HepG2 (cell line): ENCODE results near the gene WNT5B. TPM values are rescaled to one million over a fixed set of nuclear protein-coding genes. Genes with fewer than 3 reads are reported as not detected.
A peak's percentile ranks its signal among the peaks of the same experiment; 100 is the strongest.

Experiments
- FOXC1 ChIP-seq: sonication (generic); formaldehyde crosslinking; IDR thresholded peaks from 2 replicates; pipeline ENCODE4 v1.8.0; 2022; ENCODE audit warnings: mild to moderate bottlenecking, missing genetic modification reagents, borderline replicate concordance
- HHEX ChIP-seq: IDR thresholded peaks from 2 replicates; pipeline ENCODE4 v1.6.1; 2016; ENCODE audit warnings: control low read depth
- HNF4A ChIP-seq: sonication (generic); formaldehyde crosslinking; IDR thresholded peaks from 2 replicates; pipeline ENCODE4 v1.4.0; 2020; ENCODE audit warnings: missing genetic modification reagents
- NRL ChIP-seq: sonication (generic); formaldehyde crosslinking; IDR thresholded peaks from 2 replicates; pipeline ENCODE4 v1.5.0; 2020; ENCODE audit warnings: missing genetic modification reagents, mild to moderate bottlenecking, moderate library complexity, borderline replicate concordance
- SIN3B ChIP-seq: fragments of 150-350 bp; IDR thresholded peaks from 2 replicates; pipeline ENCODE4 v1.6.1; 2014; ENCODE audit warnings: low read length
- ZMYM4 ChIP-seq: sonication (generic); formaldehyde crosslinking; IDR thresholded peaks from 2 replicates; pipeline ENCODE4 v1.8.1; 2023; ENCODE audit warnings: mild to moderate bottlenecking, missing genetic modification reagents
- ZNF225 ChIP-seq: sonication (generic); formaldehyde crosslinking; IDR thresholded peaks from 2 replicates; pipeline ENCODE4 v1.4.0; 2020; ENCODE audit warnings: mild to moderate bottlenecking, missing genetic modification reagents
- ZNF33B ChIP-seq: sonication (generic); formaldehyde crosslinking; IDR thresholded peaks from 2 replicates; pipeline ENCODE4 v1.5.1; 2020; ENCODE audit warnings: mild to moderate bottlenecking, missing genetic modification reagents
- ZNF432 ChIP-seq: sonication (generic); formaldehyde crosslinking; IDR thresholded peaks from 2 replicates; pipeline ENCODE4 v1.5.0; 2020; ENCODE audit warnings: missing genetic modification reagents, mild to moderate bottlenecking, borderline replicate concordance
- ZNF556 ChIP-seq: sonication (generic); formaldehyde crosslinking; IDR thresholded peaks from 2 replicates; pipeline ENCODE4 v1.4.0; 2020; ENCODE audit warnings: mild to moderate bottlenecking, missing genetic modification reagents, borderline replicate concordance
- ZNF629 ChIP-seq: sonication (generic); formaldehyde crosslinking; conservative IDR thresholded peaks from 2 replicates; pipeline ENCODE4 v1.5.0; 2020; ENCODE audit warnings: missing genetic modification reagents
- polyA plus RNA-seq, 8 experiments: library from polyadenylated mRNA; depleted of rRNA in 3 of 8; stranded (reverse) in 7 of 8; unstranded in 1 of 8; fragments of >200 nt; fragmentation: Illumina TruSeq in 4 of 8; extraction: Trizol in 4 of 8; gene quantifications; 2 replicates each; pipeline versions ENCODE4 v1.2.1 to v1.2.3, GENCODE V29; 2011 to 2016; ENCODE audit warnings: low read depth in 4 of 8, missing spikeins in 1 of 8, mixed read lengths in 1 of 8; ENCODE audit not compliant: insufficient read depth in 1 of 8
- total RNA-seq, 5 experiments: library from RNA; depleted of rRNA; stranded (reverse); fragments of >200 nt; fragmentation: Illumina TruSeq; extraction: Trizol; gene quantifications; 2 replicates each; pipeline ENCODE4 v1.2.3, GENCODE V29; 2016; ENCODE audit warnings: low read depth in 1 of 5
- TF ChIP-seq, protein P1 (sequence below): sonication (generic); formaldehyde crosslinking; IDR thresholded peaks from 2 replicates; pipeline ENCODE4 v1.8.1; 2023; ENCODE audit warnings: mild to moderate bottlenecking, missing genetic modification reagents
- TF ChIP-seq, protein P2 (sequence below): sonication (generic); formaldehyde crosslinking; conservative IDR thresholded peaks from 2 replicates; pipeline ENCODE4 v1.4.0; 2020; ENCODE audit warnings: missing genetic modification reagents
- TF ChIP-seq, protein P3 (sequence below): sonication (generic); formaldehyde crosslinking; IDR thresholded peaks from 2 replicates; pipeline ENCODE4 v1.4.0; 2020; ENCODE audit warnings: missing genetic modification reagents, mild to moderate bottlenecking, borderline replicate concordance
- TF ChIP-seq, protein P4 (sequence below): sonication (generic); formaldehyde crosslinking; IDR thresholded peaks from 2 replicates; pipeline ENCODE4 v1.9.0; 2022; ENCODE audit warnings: low read depth, missing genetic modification reagents
- TF ChIP-seq, protein P5 (sequence below): sonication (generic); formaldehyde crosslinking; IDR thresholded peaks from 2 replicates; pipeline ENCODE4 v1.8.0; 2022; ENCODE audit warnings: mild to moderate bottlenecking, missing genetic modification reagents
- TF ChIP-seq, protein P6 (sequence below): sonication (generic); formaldehyde crosslinking; IDR thresholded peaks from 2 replicates; pipeline ENCODE4 v1.5.0; 2020; ENCODE audit warnings: mild to moderate bottlenecking, missing genetic modification reagents, borderline replicate concordance
- TF ChIP-seq, protein P7 (sequence below): sonication (generic); IDR thresholded peaks from 2 replicates; pipeline ENCODE4 v1.6.1; 2016; ENCODE audit warnings: low read depth, borderline replicate concordance

The WNT5B gene
- total and polyA plus RNA-seq, 2 of the 13 experiments (the other 11 are each of a cell fraction or from before 2014, with no cell fraction given): 0.04 TPM; not detected in 1

DNA sequence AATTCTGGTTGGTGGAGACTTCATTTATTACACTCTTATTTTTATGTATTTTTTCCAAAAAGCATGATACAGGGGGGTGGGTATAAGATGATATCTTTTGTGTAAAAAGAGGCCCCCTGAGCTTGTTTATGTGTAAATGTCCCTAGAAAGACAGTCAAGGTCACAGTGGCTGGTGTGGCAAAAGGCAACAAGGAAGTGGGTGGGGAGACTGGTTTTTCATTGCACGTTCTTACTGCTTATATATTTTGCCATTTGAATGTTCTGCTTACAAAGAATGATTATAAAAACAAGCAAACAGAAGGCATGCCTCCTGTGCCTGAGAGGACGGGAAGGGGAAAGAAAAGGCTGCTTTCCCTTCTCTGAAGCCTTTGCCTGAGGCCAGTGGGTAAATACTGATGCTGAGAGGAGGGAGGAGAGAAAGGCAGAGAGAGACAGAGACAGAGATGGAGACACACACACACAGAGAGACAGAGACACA, 37.7 kb downstream of the WNT5B start (continued):
- TF ChIP-seq, protein P1, sequence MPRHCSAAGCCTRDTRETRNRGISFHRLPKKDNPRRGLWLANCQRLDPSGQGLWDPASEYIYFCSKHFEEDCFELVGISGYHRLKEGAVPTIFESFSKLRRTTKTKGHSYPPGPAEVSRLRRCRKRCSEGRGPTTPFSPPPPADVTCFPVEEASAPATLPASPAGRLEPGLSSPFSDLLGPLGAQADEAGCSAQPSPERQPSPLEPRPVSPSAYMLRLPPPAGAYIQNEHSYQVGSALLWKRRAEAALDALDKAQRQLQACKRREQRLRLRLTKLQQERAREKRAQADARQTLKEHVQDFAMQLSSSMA (CRISPR knock-in tag): no peak
- 0 out of 2 replicates have a peak, but pooled peaks have one; percentile 27 for TF ChIP-seq HNF4A (CRISPR knock-in tag)
- TF ChIP-seq, protein P2, sequence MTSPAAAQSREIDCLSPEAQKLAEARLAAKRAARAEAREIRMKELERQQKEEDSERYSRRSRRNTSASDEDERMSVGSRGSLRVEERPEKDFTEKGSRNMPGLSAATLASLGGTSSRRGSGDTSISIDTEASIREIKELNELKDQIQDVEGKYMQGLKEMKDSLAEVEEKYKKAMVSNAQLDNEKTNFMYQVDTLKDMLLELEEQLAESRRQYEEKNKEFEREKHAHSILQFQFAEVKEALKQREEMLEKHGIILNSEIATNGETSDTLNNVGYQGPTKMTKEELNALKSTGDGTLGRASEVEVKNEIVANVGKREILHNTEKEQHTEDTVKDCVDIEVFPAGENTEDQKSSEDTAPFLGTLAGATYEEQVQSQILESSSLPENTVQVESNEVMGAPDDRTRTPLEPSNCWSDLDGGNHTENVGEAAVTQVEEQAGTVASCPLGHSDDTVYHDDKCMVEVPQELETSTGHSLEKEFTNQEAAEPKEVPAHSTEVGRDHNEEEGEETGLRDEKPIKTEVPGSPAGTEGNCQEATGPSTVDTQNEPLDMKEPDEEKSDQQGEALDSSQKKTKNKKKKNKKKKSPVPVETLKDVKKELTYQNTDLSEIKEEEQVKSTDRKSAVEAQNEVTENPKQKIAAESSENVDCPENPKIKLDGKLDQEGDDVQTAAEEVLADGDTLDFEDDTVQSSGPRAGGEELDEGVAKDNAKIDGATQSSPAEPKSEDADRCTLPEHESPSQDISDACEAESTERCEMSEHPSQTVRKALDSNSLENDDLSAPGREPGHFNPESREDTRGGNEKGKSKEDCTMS: no peak
- TF ChIP-seq NRL: no peak
- TF ChIP-seq ZNF629 (CRISPR knock-in tag): no peak
- TF ChIP-seq ZNF556 (CRISPR knock-in tag): no peak
- TF ChIP-seq, protein P3, sequence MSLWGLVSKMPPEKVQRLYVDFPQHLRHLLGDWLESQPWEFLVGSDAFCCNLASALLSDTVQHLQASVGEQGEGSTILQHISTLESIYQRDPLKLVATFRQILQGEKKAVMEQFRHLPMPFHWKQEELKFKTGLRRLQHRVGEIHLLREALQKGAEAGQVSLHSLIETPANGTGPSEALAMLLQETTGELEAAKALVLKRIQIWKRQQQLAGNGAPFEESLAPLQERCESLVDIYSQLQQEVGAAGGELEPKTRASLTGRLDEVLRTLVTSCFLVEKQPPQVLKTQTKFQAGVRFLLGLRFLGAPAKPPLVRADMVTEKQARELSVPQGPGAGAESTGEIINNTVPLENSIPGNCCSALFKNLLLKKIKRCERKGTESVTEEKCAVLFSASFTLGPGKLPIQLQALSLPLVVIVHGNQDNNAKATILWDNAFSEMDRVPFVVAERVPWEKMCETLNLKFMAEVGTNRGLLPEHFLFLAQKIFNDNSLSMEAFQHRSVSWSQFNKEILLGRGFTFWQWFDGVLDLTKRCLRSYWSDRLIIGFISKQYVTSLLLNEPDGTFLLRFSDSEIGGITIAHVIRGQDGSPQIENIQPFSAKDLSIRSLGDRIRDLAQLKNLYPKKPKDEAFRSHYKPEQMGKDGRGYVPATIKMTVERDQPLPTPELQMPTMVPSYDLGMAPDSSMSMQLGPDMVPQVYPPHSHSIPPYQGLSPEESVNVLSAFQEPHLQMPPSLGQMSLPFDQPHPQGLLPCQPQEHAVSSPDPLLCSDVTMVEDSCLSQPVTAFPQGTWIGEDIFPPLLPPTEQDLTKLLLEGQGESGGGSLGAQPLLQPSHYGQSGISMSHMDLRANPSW (CRISPR knock-in tag): no peak
- TF ChIP-seq, protein P4, sequence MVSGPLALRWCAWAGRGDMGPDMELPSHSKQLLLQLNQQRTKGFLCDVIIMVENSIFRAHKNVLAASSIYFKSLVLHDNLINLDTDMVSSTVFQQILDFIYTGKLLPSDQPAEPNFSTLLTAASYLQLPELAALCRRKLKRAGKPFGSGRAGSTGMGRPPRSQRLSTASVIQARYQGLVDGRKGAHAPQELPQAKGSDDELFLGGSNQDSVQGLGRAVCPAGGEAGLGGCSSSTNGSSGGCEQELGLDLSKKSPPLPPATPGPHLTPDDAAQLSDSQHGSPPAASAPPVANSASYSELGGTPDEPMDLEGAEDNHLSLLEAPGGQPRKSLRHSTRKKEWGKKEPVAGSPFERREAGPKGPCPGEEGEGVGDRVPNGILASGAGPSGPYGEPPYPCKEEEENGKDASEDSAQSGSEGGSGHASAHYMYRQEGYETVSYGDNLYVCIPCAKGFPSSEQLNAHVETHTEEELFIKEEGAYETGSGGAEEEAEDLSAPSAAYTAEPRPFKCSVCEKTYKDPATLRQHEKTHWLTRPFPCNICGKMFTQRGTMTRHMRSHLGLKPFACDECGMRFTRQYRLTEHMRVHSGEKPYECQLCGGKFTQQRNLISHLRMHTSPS (CRISPR knock-in tag): no peak
- TF ChIP-seq ZMYM4 (CRISPR knock-in tag): no peak
- TF ChIP-seq, protein P5, sequence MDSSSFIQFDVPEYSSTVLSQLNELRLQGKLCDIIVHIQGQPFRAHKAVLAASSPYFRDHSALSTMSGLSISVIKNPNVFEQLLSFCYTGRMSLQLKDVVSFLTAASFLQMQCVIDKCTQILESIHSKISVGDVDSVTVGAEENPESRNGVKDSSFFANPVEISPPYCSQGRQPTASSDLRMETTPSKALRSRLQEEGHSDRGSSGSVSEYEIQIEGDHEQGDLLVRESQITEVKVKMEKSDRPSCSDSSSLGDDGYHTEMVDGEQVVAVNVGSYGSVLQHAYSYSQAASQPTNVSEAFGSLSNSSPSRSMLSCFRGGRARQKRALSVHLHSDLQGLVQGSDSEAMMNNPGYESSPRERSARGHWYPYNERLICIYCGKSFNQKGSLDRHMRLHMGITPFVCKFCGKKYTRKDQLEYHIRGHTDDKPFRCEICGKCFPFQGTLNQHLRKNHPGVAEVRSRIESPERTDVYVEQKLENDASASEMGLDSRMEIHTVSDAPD (CRISPR knock-in tag): no peak
- no peak for TF ChIP-seq HHEX (CRISPR knock-in tag)
- TF ChIP-seq, protein P6, sequence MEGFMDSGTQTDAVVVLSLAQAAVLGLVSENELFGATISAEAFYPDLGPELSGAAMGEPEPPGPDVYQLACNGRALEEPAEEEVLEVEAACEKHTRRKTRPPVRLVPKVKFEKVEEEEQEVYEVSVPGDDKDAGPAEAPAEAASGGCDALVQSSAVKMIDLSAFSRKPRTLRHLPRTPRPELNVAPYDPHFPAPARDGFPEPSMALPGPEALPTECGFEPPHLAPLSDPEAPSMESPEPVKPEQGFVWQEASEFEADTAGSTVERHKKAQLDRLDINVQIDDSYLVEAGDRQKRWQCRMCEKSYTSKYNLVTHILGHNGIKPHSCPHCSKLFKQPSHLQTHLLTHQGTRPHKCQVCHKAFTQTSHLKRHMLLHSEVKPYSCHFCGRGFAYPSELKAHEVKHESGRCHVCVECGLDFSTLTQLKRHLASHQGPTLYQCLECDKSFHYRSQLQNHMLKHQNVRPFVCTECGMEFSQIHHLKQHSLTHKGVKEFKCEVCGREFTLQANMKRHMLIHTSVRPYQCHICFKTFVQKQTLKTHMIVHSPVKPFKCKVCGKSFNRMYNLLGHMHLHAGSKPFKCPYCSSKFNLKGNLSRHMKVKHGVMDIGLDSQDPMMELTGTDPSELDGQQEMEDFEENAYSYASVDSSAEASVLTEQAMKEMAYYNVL: no peak
- no peak for TF ChIP-seq SIN3B
- TF ChIP-seq, protein P7, sequence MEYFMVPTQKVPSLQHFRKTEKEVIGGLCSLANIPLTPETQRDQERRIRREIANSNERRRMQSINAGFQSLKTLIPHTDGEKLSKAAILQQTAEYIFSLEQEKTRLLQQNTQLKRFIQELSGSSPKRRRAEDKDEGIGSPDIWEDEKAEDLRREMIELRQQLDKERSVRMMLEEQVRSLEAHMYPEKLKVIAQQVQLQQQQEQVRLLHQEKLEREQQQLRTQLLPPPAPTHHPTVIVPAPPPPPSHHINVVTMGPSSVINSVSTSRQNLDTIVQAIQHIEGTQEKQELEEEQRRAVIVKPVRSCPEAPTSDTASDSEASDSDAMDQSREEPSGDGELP: no peak
- no peak for TF ChIP-seq ZNF225 (CRISPR knock-in tag)
- TF ChIP-seq ZNF33B (CRISPR knock-in tag): no peak
- no peak for TF ChIP-seq ZNF432
- no peak for TF ChIP-seq FOXC1
